H9 (cell line): Measurements from ENCODE around the gene HECA. TPM values are rescaled to one million over a fixed set of nuclear protein-coding genes. Genes with fewer than 3 reads are reported as not detected.

Source experiments
- DNase-seq: peaks from one replicate; pipeline ENCODE4 v3.0.0-alpha.2; 2017
- H2AFZ ChIP-seq: one replicate; pipeline ENCODE4 v1.6.1; 2013; ENCODE audit warnings: mild to moderate bottlenecking, low read length, control low read depth, moderate library complexity
- H2AK5ac ChIP-seq: 2 replicates; pipeline ENCODE4 v1.6.1; 2013; ENCODE audit warnings: low read length, control low read depth, mixed read lengths; ENCODE audit not compliant: insufficient read length
- H2BK120ac ChIP-seq: one replicate; pipeline ENCODE4 v1.6.1; 2013; ENCODE audit warnings: low read depth, mild to moderate bottlenecking, low read length, control low read depth, inconsistent platforms; ENCODE audit not compliant: poor library complexity, severe bottlenecking
- H2BK12ac ChIP-seq: 2 replicates; pipeline ENCODE4 v1.6.1; 2013; ENCODE audit warnings: low read length, control low read depth, mixed read lengths, low read depth; ENCODE audit not compliant: insufficient read length
- H2BK15ac ChIP-seq: 2 replicates; pipeline ENCODE4 v1.6.1; 2013; ENCODE audit warnings: low read depth, low read length, control low read depth
- H2BK20ac ChIP-seq: one replicate; pipeline ENCODE4 v1.6.1; 2013; ENCODE audit warnings: low read depth, mild to moderate bottlenecking, low read length, control low read depth, inconsistent platforms; ENCODE audit not compliant: poor library complexity, severe bottlenecking
- H2BK5ac ChIP-seq: 2 replicates; pipeline ENCODE4 v1.6.1; 2013; ENCODE audit warnings: low read length, control low read depth, mixed read lengths; ENCODE audit not compliant: insufficient read length
- H3K14ac ChIP-seq: 2 replicates; pipeline ENCODE4 v1.6.1; 2013; ENCODE audit warnings: low read length, control low read depth; ENCODE audit not compliant: insufficient read depth
- H3K18ac ChIP-seq: 2 replicates; pipeline ENCODE4 v1.6.1; 2013; ENCODE audit warnings: low read depth, mild to moderate bottlenecking, mixed read lengths, low read length, control low read depth; ENCODE audit not compliant: insufficient read length
- H3K23ac ChIP-seq: 2 replicates; pipeline ENCODE4 v1.6.1; 2013; ENCODE audit warnings: low read length, control low read depth, mixed read lengths, low read depth; ENCODE audit not compliant: insufficient read length
- H3K23me2 ChIP-seq: 2 replicates; pipeline ENCODE4 v1.6.1; 2013; ENCODE audit warnings: low read depth, mild to moderate bottlenecking, mixed read lengths, low read length, control low read depth; ENCODE audit not compliant: insufficient read length, poor library complexity, severe bottlenecking
- H3K27ac ChIP-seq: 2 replicates; pipeline ENCODE4 v1.5.1; 2013; ENCODE audit warnings: low read length, control low read depth, mixed read lengths, low read depth; ENCODE audit not compliant: insufficient read length
- H3K27me3 ChIP-seq: 2 replicates; pipeline ENCODE4 v1.6.1; 2013; ENCODE audit warnings: low read length, control low read depth, inconsistent platforms; ENCODE audit not compliant: insufficient read depth
- H3K4ac ChIP-seq: 2 replicates; pipeline ENCODE4 v1.6.1; 2013; ENCODE audit warnings: low read depth, mild to moderate bottlenecking, control low read depth, inconsistent platforms, low read length, moderate library complexity
- H3K4me1 ChIP-seq: 2 replicates; pipeline ENCODE4 v1.6.1; 2013; ENCODE audit warnings: low read length, control low read depth, inconsistent platforms; ENCODE audit not compliant: insufficient read depth
- H3K4me2 ChIP-seq: 2 replicates; pipeline ENCODE4 v1.6.1; 2013; ENCODE audit warnings: low read length, control low read depth, mixed read lengths; ENCODE audit not compliant: insufficient read length, insufficient read depth
- H3K56ac ChIP-seq: 2 replicates; pipeline ENCODE4 v1.6.1; 2013; ENCODE audit warnings: low read depth, mild to moderate bottlenecking, mixed read lengths, low read length, control low read depth; ENCODE audit not compliant: insufficient read length
- H3K79me1 ChIP-seq: 2 replicates; pipeline ENCODE4 v1.6.1; 2013; ENCODE audit warnings: low read depth, mild to moderate bottlenecking, moderate library complexity, low read length, control low read depth, inconsistent platforms; ENCODE audit not compliant: insufficient read depth, poor library complexity, severe bottlenecking
- H3K79me2 ChIP-seq: 2 replicates; pipeline ENCODE4 v1.6.1; 2013; ENCODE audit warnings: low read length, control low read depth, inconsistent platforms; ENCODE audit not compliant: insufficient read depth
- H3K9ac ChIP-seq: 2 replicates; pipeline ENCODE4 v1.6.1; 2013; ENCODE audit warnings: low read length, control low read depth, mixed read lengths; ENCODE audit not compliant: insufficient read length; ENCODE audit errors: extremely low read depth
- H3K9me3 ChIP-seq: one replicate; pipeline ENCODE4 v1.6.1; 2013; ENCODE audit warnings: low read depth, low read length, inconsistent platforms; ENCODE audit not compliant: control insufficient read depth
- H3T11ph ChIP-seq: one replicate; pipeline ENCODE4 v1.6.1; 2013; ENCODE audit warnings: mild to moderate bottlenecking, low read length, control low read depth, inconsistent platforms
- H4K20me1 ChIP-seq: one replicate; pipeline ENCODE4 v1.6.1; 2013; ENCODE audit not compliant: control insufficient read depth, insufficient read length, insufficient read depth
- H4K5ac ChIP-seq: 2 replicates; pipeline ENCODE4 v1.6.1; 2013; ENCODE audit warnings: low read depth, mild to moderate bottlenecking, mixed read lengths, low read length, control low read depth; ENCODE audit not compliant: insufficient read length
- H4K8ac ChIP-seq: replicated peaks from 2 replicates; pipeline ENCODE4 v1.6.1; 2013; ENCODE audit warnings: low read length, control low read depth, mixed read lengths, low read depth; ENCODE audit not compliant: insufficient read length
- H4K91ac ChIP-seq: 2 replicates; pipeline ENCODE4 v1.6.1; 2013; ENCODE audit warnings: low read depth, mild to moderate bottlenecking, moderate library complexity, mixed read lengths, low read length, control low read depth; ENCODE audit not compliant: insufficient read length
- H3K27ac Mint-ChIP-seq, 3 experiments: 2 replicates in 2 of 3; 3 replicates in 1 of 3; pipeline ENCODE4 v1.8.0; 2020 to 2021; ENCODE audit warnings: mixed read lengths in 3 of 3, mild to moderate bottlenecking in 1 of 3, moderate library complexity in 1 of 3
- H3K27me3 Mint-ChIP-seq: 2 replicates; pipeline ENCODE4 v1.8.0; 2021; ENCODE audit warnings: low read depth, mild to moderate bottlenecking, moderate library complexity, mixed read lengths
- H3K36me3 Mint-ChIP-seq, 3 experiments: 2 replicates in 2 of 3; 3 replicates in 1 of 3; pipeline ENCODE4 v1.8.0; 2020 to 2021; ENCODE audit warnings: low read depth in 3 of 3, mixed read lengths in 3 of 3; ENCODE audit not compliant: insufficient read depth in 1 of 3
- H3K4me1 Mint-ChIP-seq, 2 experiments: 2 replicates each; pipeline ENCODE4 v1.8.0; 2020; ENCODE audit warnings: mixed read lengths in 2 of 2
- H3K4me3 Mint-ChIP-seq, 2 experiments: 2 replicates in 1 of 2; 3 replicates in 1 of 2; pipeline ENCODE4 v1.8.0; 2020 to 2021; ENCODE audit warnings: mild to moderate bottlenecking in 2 of 2, mixed read lengths in 2 of 2, moderate library complexity in 1 of 2
- H3K9me3 Mint-ChIP-seq, 2 experiments: 2 replicates in 1 of 2; 3 replicates in 1 of 2; pipeline ENCODE4 v1.8.0; 2020; ENCODE audit warnings: mild to moderate bottlenecking in 2 of 2, mixed read lengths in 2 of 2, moderate library complexity in 1 of 2
- WGBS: extraction: QIAGEN DNeasy Blood & Tissue Kit; methylation state at CpG from one replicate; pipeline ENCODE4 v1.1.7; 2013; ENCODE audit warnings: missing lambda C conversion rate, low lambda C conversion rate, mixed read lengths; ENCODE audit not compliant: insufficient read length; ENCODE audit errors: extremely low coverage; 5-methylcytosine and 5-hydroxymethylcytosine counted together
- total RNA-seq: library from RNA; stranded (reverse); gene quantifications from 2 replicates; pipeline ENCODE4 v1.2.1, GENCODE V29; 2021
- TF ChIP-seq, protein P1 (sequence below): fragments of 200-600 bp; sonication (generic); conservative IDR thresholded peaks from 3 replicates; pipeline ENCODE4 v1.8.0; 2021; ENCODE audit warnings: antibody characterized with exemption, mild to moderate bottlenecking

The HECA gene
- total RNA-seq, 1 experiment from 2014 or later = 4.8 TPM

DNA sequence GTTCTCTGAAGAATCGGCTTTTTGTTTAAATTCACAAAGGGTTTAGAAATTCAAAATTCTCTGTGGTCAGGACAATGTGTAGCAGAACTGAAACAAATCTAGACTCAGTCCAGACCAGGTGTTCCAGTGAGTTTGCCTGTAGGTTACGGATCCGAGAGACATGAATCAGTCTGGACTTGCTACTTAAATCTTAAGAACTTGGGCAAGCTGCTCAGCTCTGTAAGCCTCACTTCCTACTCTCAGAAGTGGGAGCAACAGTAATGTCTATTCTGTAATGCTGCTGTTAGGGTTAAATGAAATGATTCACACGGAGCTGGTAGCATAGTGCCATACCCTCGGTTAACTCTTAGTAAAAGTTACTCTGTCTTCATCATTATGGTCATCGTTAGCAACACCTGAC lies 37.7 kb downstream of the HECA start:
- no peak overlapping the region for H3K23ac ChIP-seq
- no peak overlapping the region for H3K4me2 ChIP-seq
- H4K91ac ChIP-seq = no peak overlapping the region
- WGBS = no CpG with 5 or more reads among the region's 6 CpGs
- H3K27ac ChIP-seq = no peak overlapping the region
- no peak overlapping the region for H2BK120ac ChIP-seq
- H4K8ac ChIP-seq = no peak overlapping the region
- no peaks in the 10 kb centered on the region for H3K23me2 ChIP-seq
- Mint-ChIP-seq H3K36me3 (peaks cover 0 to 5% (median 2%) of the 10 kb centered on the region in 3 experiments; a peak in 1 of 7 replicates), H3K4me1 (peaks cover 13 to 14% of the 10 kb centered on the region in 2 experiments), H3K27ac (peak overlapping the region in 1 of 3 experiments; percentile 30; a peak in 1 of 7 replicates), H3K9me3 (no peaks in the 10 kb centered on the region), H3K27me3 (no peaks in the 10 kb centered on the region), H3K4me3 (no peak overlapping the region)
- H3K56ac ChIP-seq = no peak overlapping the region
- peaks cover 3% of the 10 kb centered on the region; the same call in 1 of the 2 replicates for H3K4me1 ChIP-seq
- no peaks in the 10 kb centered on the region for H3K27me3 ChIP-seq
- no peak overlapping the region for H2BK20ac ChIP-seq
- no peak overlapping the region for H3T11ph ChIP-seq
- H2AK5ac ChIP-seq = no peak overlapping the region
- H2BK15ac ChIP-seq = no peak overlapping the region
- H2BK5ac ChIP-seq = no peak overlapping the region
- H2AFZ ChIP-seq = no peak overlapping the region
- no peaks in the 10 kb centered on the region for H3K79me1 ChIP-seq
- no peak overlapping the region for H3K18ac ChIP-seq
- H3K4ac ChIP-seq = no peak overlapping the region
- H4K20me1 ChIP-seq = no peaks in the 10 kb centered on the region
- H2BK12ac ChIP-seq = no peak overlapping the region
- no peak for DNase-seq
- H3K14ac ChIP-seq = no peak overlapping the region
- TF ChIP-seq, protein P1, sequence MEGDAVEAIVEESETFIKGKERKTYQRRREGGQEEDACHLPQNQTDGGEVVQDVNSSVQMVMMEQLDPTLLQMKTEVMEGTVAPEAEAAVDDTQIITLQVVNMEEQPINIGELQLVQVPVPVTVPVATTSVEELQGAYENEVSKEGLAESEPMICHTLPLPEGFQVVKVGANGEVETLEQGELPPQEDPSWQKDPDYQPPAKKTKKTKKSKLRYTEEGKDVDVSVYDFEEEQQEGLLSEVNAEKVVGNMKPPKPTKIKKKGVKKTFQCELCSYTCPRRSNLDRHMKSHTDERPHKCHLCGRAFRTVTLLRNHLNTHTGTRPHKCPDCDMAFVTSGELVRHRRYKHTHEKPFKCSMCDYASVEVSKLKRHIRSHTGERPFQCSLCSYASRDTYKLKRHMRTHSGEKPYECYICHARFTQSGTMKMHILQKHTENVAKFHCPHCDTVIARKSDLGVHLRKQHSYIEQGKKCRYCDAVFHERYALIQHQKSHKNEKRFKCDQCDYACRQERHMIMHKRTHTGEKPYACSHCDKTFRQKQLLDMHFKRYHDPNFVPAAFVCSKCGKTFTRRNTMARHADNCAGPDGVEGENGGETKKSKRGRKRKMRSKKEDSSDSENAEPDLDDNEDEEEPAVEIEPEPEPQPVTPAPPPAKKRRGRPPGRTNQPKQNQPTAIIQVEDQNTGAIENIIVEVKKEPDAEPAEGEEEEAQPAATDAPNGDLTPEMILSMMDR = no peak
- H4K5ac ChIP-seq = no peak overlapping the region
- H3K9me3 ChIP-seq = no peaks in the 10 kb centered on the region
- H3K79me2 ChIP-seq = no peaks in the 10 kb centered on the region
- no peak overlapping the region for H3K9ac ChIP-seq
